ENCODE measurements around the gene RPL32.

DNA sequence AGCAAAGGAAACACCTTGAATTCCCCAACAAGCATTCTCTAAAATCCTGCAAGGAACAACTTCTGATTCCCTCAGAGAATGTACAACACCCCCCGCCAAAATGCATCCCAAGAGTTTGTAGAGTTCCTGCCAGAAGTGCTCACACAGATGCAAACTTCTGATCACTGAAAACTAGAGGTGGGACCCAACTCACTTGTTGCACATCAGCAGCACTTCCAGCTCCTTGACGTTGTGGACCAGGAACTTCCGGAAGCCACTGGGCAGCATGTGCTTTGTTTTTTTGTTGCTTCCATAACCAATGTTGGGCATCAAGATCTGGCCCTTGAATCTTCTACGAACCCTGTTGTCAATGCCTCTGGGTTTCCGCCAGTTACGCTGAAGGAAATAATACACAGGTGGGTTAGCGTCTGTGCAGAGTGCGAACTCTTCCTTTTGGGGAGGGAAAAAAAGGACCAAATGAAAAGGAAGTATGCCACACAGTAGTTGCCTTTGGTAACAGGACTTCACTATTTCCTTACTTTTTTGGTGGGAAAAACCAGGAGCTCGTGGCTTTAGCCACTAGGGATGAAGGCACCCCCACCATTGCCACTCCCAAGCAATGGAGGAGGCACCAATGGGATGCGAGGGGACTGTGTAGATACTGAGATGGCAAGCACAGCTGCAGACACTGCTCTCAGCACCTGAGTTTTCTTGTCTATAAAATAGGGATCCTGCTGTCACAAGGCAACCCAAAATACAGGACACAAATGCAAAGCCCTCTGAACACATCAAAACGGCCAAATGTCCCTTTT is 2.0 kb downstream of the RPL32 start:
- TF ChIP-seq, protein P1, sequence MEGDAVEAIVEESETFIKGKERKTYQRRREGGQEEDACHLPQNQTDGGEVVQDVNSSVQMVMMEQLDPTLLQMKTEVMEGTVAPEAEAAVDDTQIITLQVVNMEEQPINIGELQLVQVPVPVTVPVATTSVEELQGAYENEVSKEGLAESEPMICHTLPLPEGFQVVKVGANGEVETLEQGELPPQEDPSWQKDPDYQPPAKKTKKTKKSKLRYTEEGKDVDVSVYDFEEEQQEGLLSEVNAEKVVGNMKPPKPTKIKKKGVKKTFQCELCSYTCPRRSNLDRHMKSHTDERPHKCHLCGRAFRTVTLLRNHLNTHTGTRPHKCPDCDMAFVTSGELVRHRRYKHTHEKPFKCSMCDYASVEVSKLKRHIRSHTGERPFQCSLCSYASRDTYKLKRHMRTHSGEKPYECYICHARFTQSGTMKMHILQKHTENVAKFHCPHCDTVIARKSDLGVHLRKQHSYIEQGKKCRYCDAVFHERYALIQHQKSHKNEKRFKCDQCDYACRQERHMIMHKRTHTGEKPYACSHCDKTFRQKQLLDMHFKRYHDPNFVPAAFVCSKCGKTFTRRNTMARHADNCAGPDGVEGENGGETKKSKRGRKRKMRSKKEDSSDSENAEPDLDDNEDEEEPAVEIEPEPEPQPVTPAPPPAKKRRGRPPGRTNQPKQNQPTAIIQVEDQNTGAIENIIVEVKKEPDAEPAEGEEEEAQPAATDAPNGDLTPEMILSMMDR (IDR thresholded peaks at IDR 0.05): no peak
- TF ChIP-seq POLR2A (IDR thresholded peaks at IDR 0.05): no peak

All from adrenal gland (tissue), 5 donors.